CD8-positive, alpha-beta memory T cell (primary cell): Measurements from ENCODE around the gene NUDT7. TPM values are rescaled to one million over a fixed set of nuclear protein-coding genes. Genes with fewer than 3 reads are reported as not detected.

ENCODE experiments used
- CTCF ChIA-PET: fragments of 350-600 bp; sonication (Branson Sonifier 250); formaldehyde crosslinking; loops from one replicate; lab custom pipeline; 2021; ENCODE audit warnings: antibody characterized with exemption; lab: Charles Lee
- POLR2A ChIA-PET: fragments of 350-600 bp; sonication (Branson Sonifier 250); formaldehyde crosslinking; loops from one replicate; lab custom pipeline; 2021; ENCODE audit warnings: antibody characterized with exemption; lab: Charles Lee
- DNase-seq, 5 donors: peaks; one replicate each; pipeline versions ENCODE4 v3.0.0 to v3.0.0-alpha.2; 2020 to 2022; ENCODE audit warnings: mixed read lengths in 1 of 5
- H3K27ac ChIP-seq: one replicate; pipeline ENCODE4 v1.7.0; 2013; ENCODE audit warnings: low read depth, mild to moderate bottlenecking, low read length, moderate library complexity
- H3K27me3 ChIP-seq: 2 replicates; pipeline ENCODE4 v1.7.0; 2013; ENCODE audit warnings: low read length, mild to moderate bottlenecking; ENCODE audit not compliant: insufficient read depth, poor library complexity, severe bottlenecking
- H3K36me3 ChIP-seq: 2 replicates; pipeline ENCODE4 v1.7.0; 2013; ENCODE audit warnings: mild to moderate bottlenecking, low read length, moderate library complexity; ENCODE audit not compliant: insufficient read depth
- H3K4me1 ChIP-seq: 2 replicates; pipeline ENCODE4 v1.7.0; 2013; ENCODE audit warnings: mild to moderate bottlenecking, low read length, moderate library complexity; ENCODE audit not compliant: insufficient read depth
- H3K4me3 ChIP-seq: 2 replicates; pipeline ENCODE4 v1.7.0; 2013; ENCODE audit warnings: mild to moderate bottlenecking, low read length
- H3K9me3 ChIP-seq: 2 replicates; pipeline ENCODE4 v1.7.0; 2013; ENCODE audit warnings: mild to moderate bottlenecking, low read length
- H3K27ac Mint-ChIP-seq, 8 donors: one replicate each; pipeline ENCODE4 v1.8.0; 2020 to 2021; ENCODE audit warnings: mixed read lengths in 8 of 8, mild to moderate bottlenecking in 6 of 8, inconsistent platforms in 3 of 8, moderate library complexity in 3 of 8
- H3K27me3 Mint-ChIP-seq, 2 donors: one replicate each; pipeline ENCODE4 v1.8.0; 2020 to 2021; ENCODE audit warnings: mixed read lengths in 2 of 2, mild to moderate bottlenecking in 1 of 2, moderate library complexity in 1 of 2
- H3K36me3 Mint-ChIP-seq, 3 donors: one replicate each; pipeline ENCODE4 v1.8.0; 2020 to 2021; ENCODE audit warnings: mixed read lengths in 3 of 3, inconsistent platforms in 1 of 3, mild to moderate bottlenecking in 1 of 3
- H3K4me1 Mint-ChIP-seq, 3 donors: one replicate each; pipeline ENCODE4 v1.8.0; 2020 to 2021; ENCODE audit warnings: mixed read lengths in 3 of 3, inconsistent platforms in 1 of 3, mild to moderate bottlenecking in 1 of 3
- H3K4me3 Mint-ChIP-seq, 7 donors: one replicate each; pipeline ENCODE4 v1.8.0; 2020 to 2021; ENCODE audit warnings: mixed read lengths in 7 of 7, mild to moderate bottlenecking in 6 of 7, moderate library complexity in 4 of 7, inconsistent platforms in 2 of 7
- H3K9me3 Mint-ChIP-seq, 5 donors: one replicate each; pipeline ENCODE4 v1.8.0; 2020 to 2022; ENCODE audit warnings: mixed read lengths in 5 of 5, mild to moderate bottlenecking in 3 of 5, moderate library complexity in 2 of 5, inconsistent platforms in 1 of 5
- polyA plus RNA-seq: library from polyadenylated mRNA; unstranded; fragments of 300-500 nt; fragmentation: Illumina TruSeq; gene quantifications from one replicate; pipeline ENCODE4 v1.2.3, GENCODE V29; 2021
- total RNA-seq, 2 experiments: library from RNA; stranded (reverse); gene quantifications; one replicate each; pipeline ENCODE4 v1.2.3, GENCODE V29; 2021

The NUDT7 gene
- total and polyA plus RNA-seq, 3 experiments from 2014 or later, result 4.4 to 18.0 (median 4.5) TPM

DNA sequence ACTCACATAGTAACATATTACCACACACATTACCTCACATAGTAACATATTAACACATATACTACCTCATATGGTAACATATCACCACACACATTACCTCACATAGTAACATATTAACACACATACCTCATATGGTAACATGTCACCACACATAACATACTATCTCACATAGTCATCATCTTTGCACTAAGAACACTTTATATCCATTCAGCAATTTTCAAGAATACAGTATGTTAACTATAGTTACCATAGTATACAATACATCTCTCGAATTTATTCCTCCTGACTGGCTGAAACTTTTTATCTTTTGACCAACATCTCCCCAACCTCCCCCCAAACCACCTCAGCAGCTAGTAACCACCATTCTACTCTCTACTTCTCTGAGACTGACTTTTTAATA, 7.6 kb downstream of the NUDT7 start:
- ChIA-PET POLR2A (no interaction called here), CTCF (no interaction called here)
- Histone ChIP-seq H3K27me3 (no peaks in the 10 kb centered on the region), H3K4me3 (no peak overlapping the region), H3K27ac (no peak overlapping the region), H3K36me3 (no peaks in the 10 kb centered on the region), H3K4me1 (no peaks in the 10 kb centered on the region), H3K9me3 (no peaks in the 10 kb centered on the region)
- no peak overlapping the region for H3K4me3 Mint-ChIP-seq
- peaks cover 0 to 5% (median 0%) of the 10 kb centered on the region in 5 donors for H3K9me3 Mint-ChIP-seq
- peaks cover 13 to 24% (median 24%) of the 10 kb centered on the region in 3 donors for H3K36me3 Mint-ChIP-seq
- H3K27me3 Mint-ChIP-seq, result no peaks in the 10 kb centered on the region
- no peak overlapping the region for H3K27ac Mint-ChIP-seq
- H3K4me1 Mint-ChIP-seq, result no peaks in the 10 kb centered on the region
- DNase-seq, result no peak

DNA sequence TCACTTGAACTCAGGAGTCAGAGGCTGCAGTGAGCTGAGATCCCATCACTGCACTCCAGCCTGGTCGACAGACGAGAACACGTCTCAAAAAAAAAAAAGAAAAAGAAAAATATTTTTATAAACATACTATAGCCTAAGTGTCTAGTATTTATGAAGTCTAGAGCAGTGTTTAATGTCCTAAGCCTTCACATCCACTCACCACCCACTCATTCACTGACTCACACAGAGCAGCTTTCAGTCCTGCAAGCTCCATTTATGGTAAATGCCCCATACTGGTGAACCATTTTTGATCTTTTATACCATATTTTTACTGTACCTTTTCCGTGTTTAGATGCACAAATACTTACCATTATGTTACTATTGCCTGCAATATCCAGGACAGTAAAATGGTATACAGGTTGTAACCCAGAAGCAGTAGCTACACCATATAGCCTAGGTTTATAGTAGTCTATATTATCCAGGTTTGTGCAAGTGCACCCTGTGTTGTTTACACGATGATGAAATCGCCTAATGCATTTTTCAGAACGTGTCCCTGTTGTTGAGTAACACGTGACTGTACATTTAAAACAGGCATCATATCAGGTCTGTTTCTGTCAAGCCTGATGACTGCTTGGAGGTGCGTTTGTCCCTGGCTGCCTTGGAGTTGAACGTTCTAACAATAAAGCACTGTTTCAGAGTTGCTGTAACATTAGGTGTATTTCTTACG, 10.1 kb downstream of the NUDT7 start:
- Mint-ChIP-seq H3K9me3 (peaks cover 0 to 8% (median 0%) of the 10 kb centered on the region in 5 donors), H3K4me3 (no peak overlapping the region), H3K27me3 (no peaks in the 10 kb centered on the region), H3K4me1 (peaks cover 0 to 6% (median 4%) of the 10 kb centered on the region in 3 donors), H3K36me3 (peaks cover 8 to 19% (median 16%) of the 10 kb centered on the region in 3 donors), H3K27ac (peak overlapping the region in 1 of 8 donors; percentile 17)
- Histone ChIP-seq H3K4me1 (no peaks in the 10 kb centered on the region), H3K27me3 (no peaks in the 10 kb centered on the region), H3K4me3 (no peak overlapping the region), H3K36me3 (no peaks in the 10 kb centered on the region), H3K9me3 (no peaks in the 10 kb centered on the region), H3K27ac (no peak overlapping the region)
- POLR2A ChIA-PET, result no interaction called here
- no peak for DNase-seq
- CTCF ChIA-PET, result interaction anchor here (1.5 kb wide), 1 partner anchor 10 kb away, joined by 6 read pairs; the partner anchor contains the start of gene NUDT7

DNA sequence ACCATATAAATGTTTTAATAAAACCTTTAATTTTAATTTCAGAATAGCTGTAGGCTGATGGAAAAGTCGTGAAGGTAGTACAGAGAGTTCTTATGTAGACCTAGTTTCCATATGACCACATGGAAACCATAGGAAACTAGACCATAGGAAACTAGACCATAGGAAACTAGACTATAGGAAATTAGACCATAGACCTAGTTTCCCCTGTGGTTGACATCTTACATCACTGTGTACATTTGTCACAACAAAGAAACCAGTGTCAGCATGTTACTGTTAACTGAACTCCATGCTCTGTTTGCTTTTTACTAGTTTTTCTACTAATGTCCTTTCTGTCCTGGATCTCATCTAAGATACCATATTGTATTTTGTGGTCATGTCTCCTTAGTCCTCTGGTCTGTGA, 14.6 kb downstream of the NUDT7 start:
- CTCF ChIA-PET, result no interaction called here
- Mint-ChIP-seq H3K4me1 (peaks cover 0 to 6% (median 4%) of the 10 kb centered on the region in 3 donors), H3K27ac (peak overlapping the region in 6 of 8 donors; percentile 1 to 77 (median 42)), H3K9me3 (peaks cover 0 to 8% (median 0%) of the 10 kb centered on the region in 5 donors), H3K27me3 (no peaks in the 10 kb centered on the region), H3K36me3 (peaks cover 0 to 9% (median 4%) of the 10 kb centered on the region in 3 donors), H3K4me3 (peak overlapping the region in 1 of 7 donors; percentile 18)
- no peaks in the 10 kb centered on the region for H3K4me1 ChIP-seq
- H3K27me3 ChIP-seq, result no peaks in the 10 kb centered on the region
- no peak overlapping the region for H3K4me3 ChIP-seq
- POLR2A ChIA-PET, result no interaction called here
- no peak overlapping the region for H3K27ac ChIP-seq
- H3K36me3 ChIP-seq, result no peaks in the 10 kb centered on the region
- peak in 1 of 5 donors; percentile 5 for DNase-seq
- H3K9me3 ChIP-seq, result no peaks in the 10 kb centered on the region

DNA sequence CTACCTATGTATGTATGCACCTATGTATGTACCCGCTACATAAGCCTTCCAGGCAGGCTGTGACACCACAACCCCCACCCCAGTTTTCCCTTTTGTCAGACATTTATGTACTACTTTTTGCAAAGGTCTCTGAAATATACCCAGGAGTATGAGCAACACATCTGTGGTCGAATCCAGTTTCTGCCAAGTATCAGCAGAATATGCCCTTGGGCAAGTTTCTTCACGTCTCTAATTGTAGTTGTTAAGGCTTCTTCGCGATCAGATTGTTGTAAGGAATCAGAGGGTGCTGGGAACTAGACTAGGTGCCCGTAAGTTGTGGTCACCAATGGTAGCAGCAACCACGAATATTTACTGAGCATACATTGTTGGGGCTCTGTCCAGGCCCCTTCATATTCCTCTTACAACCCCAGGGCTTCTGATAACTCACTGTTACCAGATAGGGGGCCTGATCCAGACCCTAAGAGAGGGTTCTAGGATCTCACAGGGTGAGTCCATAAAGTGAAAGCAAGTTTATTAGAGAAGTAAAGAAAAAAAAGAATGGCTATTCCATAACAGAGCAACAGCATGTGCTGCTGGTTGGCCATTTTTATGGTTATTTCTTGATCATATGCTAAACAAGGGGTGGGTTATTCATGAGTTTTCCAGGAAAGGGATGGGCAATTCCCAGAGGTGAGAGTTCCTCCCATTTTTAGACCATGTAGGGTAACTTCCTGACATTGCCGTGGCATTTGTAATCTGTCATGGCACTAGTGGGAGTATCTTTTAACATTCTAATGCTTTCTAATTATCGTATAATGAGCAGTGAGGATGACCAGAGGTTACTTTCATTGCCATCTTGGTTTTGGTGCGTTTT, 16.6 kb downstream of the NUDT7 start:
- H3K4me3 ChIP-seq, result no peak overlapping the region
- Mint-ChIP-seq H3K27ac (peak overlapping the region in 3 of 8 donors; percentile 3 to 79 (median 58)), H3K9me3 (peaks cover 0 to 4% (median 0%) of the 10 kb centered on the region in 5 donors), H3K36me3 (peaks cover 0 to 9% (median 4%) of the 10 kb centered on the region in 3 donors), H3K27me3 (no peaks in the 10 kb centered on the region), H3K4me1 (peaks cover 0 to 6% (median 4%) of the 10 kb centered on the region in 3 donors), H3K4me3 (no peak overlapping the region)
- no peak for DNase-seq
- H3K27me3 ChIP-seq, result no peaks in the 10 kb centered on the region
- no peak overlapping the region for H3K27ac ChIP-seq
- ChIA-PET CTCF (no interaction called here), POLR2A (no interaction called here)
- H3K4me1 ChIP-seq, result no peaks in the 10 kb centered on the region
- no peaks in the 10 kb centered on the region for H3K36me3 ChIP-seq
- H3K9me3 ChIP-seq, result no peaks in the 10 kb centered on the region

DNA sequence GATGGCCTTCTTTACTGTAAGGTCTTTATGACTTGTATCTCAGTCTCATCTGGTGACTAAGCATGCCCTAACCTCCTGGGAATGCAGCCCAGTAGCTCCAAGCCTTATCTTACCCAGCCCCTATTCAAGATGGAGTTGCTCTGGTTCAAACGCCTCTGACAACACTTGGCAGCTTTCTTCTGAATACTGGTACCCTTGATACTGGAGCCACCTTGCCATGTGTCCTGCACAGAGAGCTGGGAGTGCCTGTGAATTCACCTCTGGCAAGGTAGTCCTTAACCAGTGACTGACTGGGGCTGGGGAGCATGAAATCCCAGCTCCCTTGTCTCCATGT, 17.2 kb downstream of the NUDT7 start:
- ChIA-PET CTCF (no interaction called here), POLR2A (no interaction called here)
- Mint-ChIP-seq H3K27me3 (no peaks in the 10 kb centered on the region), H3K27ac (no peak overlapping the region), H3K36me3 (peaks cover 0 to 7% (median 3%) of the 10 kb centered on the region in 3 donors), H3K4me1 (peaks cover 0 to 6% (median 4%) of the 10 kb centered on the region in 3 donors), H3K9me3 (peaks cover 0 to 3% (median 0%) of the 10 kb centered on the region in 5 donors), H3K4me3 (no peak overlapping the region)
- Histone ChIP-seq H3K27ac (no peak overlapping the region), H3K9me3 (no peaks in the 10 kb centered on the region), H3K27me3 (no peaks in the 10 kb centered on the region), H3K36me3 (no peaks in the 10 kb centered on the region), H3K4me1 (no peaks in the 10 kb centered on the region), H3K4me3 (no peak overlapping the region)
- DNase-seq, result no peak

DNA sequence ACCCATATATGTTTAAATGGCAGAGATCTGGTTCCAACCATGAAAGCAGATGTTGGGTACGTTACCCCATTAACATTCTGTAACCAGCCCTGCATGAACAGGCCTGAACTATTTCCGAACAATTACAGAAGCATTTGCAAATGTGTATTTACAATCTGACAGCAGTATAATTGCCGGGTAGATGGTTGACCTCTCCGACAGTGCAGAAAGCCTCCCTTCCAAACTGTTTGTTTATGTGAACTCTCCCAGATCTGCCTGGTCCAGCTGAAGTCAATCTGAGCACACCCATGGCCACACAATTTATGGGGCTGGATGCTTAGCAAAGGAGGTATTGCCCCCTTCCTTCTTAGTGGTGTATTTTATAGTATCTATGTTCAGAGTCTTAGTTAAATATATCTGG, 21.8 kb downstream of the NUDT7 start:
- Histone ChIP-seq H3K4me1 (no peaks in the 10 kb centered on the region), H3K27me3 (no peaks in the 10 kb centered on the region), H3K4me3 (no peak overlapping the region), H3K27ac (no peak overlapping the region), H3K36me3 (no peaks in the 10 kb centered on the region), H3K9me3 (no peaks in the 10 kb centered on the region)
- Mint-ChIP-seq H3K27me3 (peaks cover 0 to 19% of the 10 kb centered on the region in 2 donors), H3K4me3 (no peak overlapping the region), H3K4me1 (no peaks in the 10 kb centered on the region), H3K36me3 (no peaks in the 10 kb centered on the region), H3K27ac (no peak overlapping the region), H3K9me3 (no peaks in the 10 kb centered on the region)
- ChIA-PET CTCF (no interaction called here), POLR2A (no interaction called here)
- no peak for DNase-seq

DNA sequence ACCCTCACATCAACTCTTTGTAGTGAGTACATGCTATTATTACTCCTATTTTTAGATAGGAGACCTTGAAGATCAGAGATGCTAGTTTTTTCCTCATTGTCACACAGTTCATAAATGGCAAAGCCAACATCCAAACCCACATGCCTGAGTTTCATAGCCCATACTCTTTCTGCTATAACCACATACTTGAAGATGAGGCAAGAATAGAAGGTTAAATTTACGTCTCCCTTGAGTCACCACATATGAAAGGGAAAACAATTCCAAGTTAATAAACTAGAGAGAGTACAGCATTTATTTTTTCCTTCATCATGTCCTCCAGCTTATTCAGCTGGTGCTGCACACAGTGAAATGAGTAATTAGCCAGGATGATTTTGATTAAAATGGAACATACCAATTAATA, 23.7 kb downstream of the NUDT7 start:
- no peaks in the 10 kb centered on the region for H3K9me3 ChIP-seq
- POLR2A ChIA-PET, result no interaction called here

DNA sequence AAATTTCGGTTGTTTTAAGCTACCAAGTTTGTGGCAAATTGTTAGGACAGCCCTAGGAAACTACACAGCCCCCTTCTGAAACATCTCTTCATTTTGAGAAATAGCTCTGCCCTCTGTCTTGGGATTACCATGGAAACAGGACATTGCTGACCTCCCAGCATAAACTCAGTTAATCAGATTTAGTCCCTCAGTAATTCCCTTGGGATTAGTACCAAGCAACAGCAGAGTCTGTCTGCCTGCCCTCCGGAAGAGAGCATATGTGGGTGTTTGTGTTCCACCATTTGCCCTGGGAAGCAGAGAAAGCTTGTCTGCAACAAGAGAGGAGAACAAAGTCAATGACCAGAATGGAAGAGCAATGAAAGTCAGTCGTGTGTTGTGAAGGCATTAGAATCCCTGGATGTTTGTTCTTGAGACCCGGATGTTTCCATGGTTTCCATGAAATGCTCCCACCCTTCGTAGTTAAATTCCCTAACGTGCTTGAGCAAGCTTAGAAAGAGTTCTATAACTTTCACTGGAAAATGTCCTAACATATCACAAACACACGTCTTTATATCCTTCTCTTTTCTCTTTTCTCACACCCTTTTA, 26.2 kb downstream of the NUDT7 start:
- no peaks in the 10 kb centered on the region for H3K27me3 ChIP-seq
- Mint-ChIP-seq H3K4me1 (no peaks in the 10 kb centered on the region), H3K27me3 (peaks cover 1 to 32% of the 10 kb centered on the region in 2 donors), H3K27ac (no peak overlapping the region), H3K36me3 (no peaks in the 10 kb centered on the region), H3K4me3 (no peak overlapping the region), H3K9me3 (no peaks in the 10 kb centered on the region)
- H3K27ac ChIP-seq, result no peak overlapping the region
- ChIA-PET POLR2A (no interaction called here), CTCF (no interaction called here)
- no peaks in the 10 kb centered on the region for H3K4me1 ChIP-seq
- H3K4me3 ChIP-seq, result no peak overlapping the region
- DNase-seq, result no peak
- H3K9me3 ChIP-seq, result no peaks in the 10 kb centered on the region
- no peaks in the 10 kb centered on the region for H3K36me3 ChIP-seq

More for the DNA sequence above, 23.7 kb downstream of the NUDT7 start:
- CTCF ChIA-PET, result no interaction called here
- DNase-seq, result no peak
- Histone ChIP-seq H3K4me3 (no peak overlapping the region), H3K36me3 (no peaks in the 10 kb centered on the region), H3K27me3 (no peaks in the 10 kb centered on the region), H3K4me1 (no peaks in the 10 kb centered on the region), H3K27ac (no peak overlapping the region)
- peaks cover 0 to 27% of the 10 kb centered on the region in 2 donors for H3K27me3 Mint-ChIP-seq
- H3K9me3 Mint-ChIP-seq, result no peaks in the 10 kb centered on the region
- no peak overlapping the region for H3K4me3 Mint-ChIP-seq
- H3K36me3 Mint-ChIP-seq, result no peaks in the 10 kb centered on the region
- no peaks in the 10 kb centered on the region for H3K4me1 Mint-ChIP-seq
- no peak overlapping the region for H3K27ac Mint-ChIP-seq
